ENCODE results near the gene B4GALNT2.
"Not testable (repeated sequence)": the region's sequence is repeated elsewhere in the genome, so short reads cannot be mapped to it uniquely, and the experiment has no call there.

Gene B4GALNT2

DNA sequence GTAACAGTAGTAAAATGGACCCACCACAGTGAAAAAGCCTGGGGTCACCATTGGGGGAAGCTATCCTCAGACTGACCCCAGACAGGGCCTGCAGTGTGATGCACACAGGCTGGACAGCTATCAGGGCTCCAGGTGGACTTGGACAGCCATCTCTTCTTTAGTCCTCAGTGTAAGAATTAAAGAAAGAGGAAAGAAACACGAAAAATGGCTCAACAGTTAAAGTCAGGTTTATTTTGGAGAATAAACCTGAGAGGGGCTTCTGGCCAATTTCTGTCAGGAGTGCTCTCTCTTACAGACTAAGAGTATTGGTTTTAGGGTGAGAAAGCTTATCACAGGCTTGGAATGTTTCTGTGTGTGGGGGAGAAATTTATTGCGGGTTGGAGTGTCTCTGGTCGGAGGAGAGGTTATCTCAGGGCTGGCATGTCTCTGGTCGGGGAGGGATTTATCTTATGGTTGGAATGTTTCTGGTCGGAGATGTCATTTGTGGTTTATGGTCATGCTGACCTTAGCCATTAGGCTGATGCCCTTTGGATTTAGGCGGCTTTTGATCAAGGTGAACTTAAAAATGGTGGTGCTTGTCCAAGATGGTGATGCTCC, 10.8 kb upstream of the B4GALNT2 start:
- no peak for DNase-seq (ENCODE audit: low spot score)

DNA sequence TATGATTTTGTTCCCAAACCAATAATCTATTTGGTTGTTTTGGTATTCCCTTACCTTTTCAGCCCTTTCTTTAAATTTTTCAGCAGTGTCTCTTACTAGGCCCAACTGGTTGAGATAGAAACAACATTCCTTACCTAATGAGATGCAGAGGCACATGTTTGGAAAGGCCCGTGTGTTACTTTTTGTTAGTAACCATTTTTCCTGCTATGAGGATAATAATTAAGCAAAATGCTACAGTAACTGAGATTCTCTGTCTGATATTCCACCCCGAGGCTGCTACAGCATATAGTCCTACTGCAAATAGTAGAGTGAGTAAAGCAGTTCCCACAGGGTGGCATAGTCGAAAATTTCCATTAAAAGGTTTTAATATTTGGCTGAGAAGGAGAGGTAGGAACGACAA, 10.0 kb upstream of the B4GALNT2 start:
- DNase-seq (ENCODE audit: low spot score), result no peak

DNA sequence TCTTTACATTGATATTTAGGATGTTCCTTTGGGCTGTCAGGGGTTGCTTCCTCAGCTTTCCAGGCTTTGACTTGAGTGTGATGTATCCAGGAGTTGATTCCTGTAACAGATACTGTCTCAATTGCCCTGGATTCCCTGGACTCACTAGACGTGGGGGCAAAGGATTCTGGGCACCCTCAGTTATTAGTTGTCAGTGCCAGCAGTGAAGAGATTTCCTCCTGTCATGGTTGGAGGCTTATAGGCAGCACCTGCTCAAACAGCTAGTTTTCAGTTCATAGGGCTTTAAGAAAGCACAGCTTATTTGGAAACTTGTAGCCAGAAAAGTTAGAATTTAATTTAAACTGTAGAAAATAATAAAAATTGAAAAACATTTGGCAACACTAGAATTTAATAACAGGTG, 9.5 kb upstream of the B4GALNT2 start:
- no peak for DNase-seq (ENCODE audit: low spot score)

DNA sequence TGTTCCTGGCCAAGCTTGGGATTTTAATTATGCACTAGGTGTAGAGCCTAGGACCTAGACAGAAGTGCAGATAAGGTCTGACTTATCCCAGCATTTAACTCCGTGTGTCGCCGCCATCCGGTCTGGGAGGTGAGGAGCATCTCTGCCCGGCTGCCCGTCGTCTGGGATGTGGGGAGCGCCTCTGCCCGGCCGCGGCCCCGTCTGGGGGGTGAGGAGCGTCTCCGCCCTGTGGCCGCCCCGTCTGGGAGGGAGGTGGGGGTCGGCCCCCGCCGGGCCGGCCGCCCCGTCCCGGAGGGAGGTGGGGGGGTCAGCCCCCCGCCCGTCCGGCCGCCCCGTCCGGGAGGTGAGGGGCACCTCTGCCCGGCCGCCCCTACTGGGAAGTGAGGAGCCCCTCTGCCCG, 7.1 kb upstream of the B4GALNT2 start:
- no peak for DNase-seq (ENCODE audit: low spot score)

DNA sequence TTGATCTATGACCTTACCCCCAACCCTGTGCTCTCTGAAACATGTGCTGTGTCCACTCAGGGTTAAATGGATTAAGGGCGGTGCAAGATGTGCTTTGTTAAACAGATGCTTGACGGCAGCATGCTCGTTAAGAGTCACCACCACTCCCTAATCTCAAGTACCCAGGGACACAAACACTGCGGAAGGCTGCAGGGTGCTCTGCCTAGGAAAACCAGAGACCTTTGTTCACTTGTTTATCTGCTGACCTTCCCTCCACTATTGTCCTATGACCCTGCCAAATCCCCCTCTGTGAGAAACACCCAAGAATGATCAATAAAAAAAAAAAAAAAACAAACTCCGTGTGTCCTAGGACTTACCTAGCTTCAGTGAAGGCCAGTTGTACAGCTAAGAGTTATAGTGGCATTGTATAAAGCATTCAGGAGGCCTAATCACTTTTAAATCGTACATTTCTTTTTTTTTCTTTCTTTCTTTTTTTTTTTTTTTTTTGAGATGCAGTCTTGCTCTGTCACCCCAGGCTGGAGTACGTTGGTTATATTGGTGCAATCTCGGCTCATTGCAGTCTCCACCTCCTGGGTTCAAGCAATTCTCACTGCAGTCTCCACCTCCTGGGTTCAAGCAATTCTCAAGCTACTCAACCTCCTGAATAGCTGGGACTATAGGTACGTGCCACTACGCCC, 6.2 kb upstream of the B4GALNT2 start:
- not testable (repeated sequence) for DNase-seq (ENCODE audit: low spot score)

DNA sequence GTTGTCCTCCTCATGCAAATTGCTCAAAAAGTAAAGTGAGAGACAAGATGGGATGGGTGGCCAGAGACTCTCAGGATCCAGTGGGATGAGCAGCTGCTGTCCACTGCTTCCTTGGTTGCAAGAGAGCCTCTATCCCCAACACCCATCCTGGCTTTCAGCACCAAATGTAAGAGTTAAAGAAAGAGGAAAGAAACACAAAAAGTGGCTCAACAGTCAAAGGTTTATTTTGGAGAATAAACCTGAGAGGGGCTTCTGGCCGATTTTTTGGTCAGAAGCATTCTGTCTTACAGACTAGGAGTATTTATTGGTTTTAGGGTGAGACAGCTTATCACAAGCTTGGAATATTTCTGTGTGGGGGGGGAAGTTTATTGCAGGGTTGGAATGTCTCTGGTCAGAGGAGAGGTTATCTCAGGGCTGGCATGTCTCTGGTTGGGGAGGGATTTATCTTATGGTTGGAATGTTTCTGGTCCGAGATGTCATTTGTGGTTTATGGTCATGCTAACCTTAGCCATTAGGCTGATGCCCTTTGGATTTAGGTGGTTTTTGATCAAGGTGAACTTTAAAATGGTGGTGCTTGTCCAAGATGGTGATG, 3.1 kb upstream of the B4GALNT2 start:
- DNase-seq (ENCODE audit: low spot score), result not testable (repeated sequence)

DNA sequence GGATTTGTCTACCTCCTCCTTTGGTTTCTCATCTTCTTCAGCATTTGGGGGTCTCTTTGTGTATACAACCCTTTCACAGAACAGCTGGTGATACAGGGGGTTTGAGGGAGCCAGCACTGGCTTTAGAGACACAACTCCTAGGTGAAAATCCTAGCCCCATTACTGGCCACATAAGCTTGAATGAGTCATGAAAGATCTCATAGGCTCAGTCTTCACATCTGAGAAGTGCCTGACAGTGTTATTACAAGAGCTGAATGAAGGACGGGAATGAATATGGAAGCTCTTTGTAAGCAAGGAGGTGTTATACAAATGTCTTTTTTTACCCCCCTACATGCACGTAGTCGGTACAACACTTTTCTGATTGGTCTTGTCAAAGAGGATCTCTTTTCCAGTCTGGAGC, 1.7 kb upstream of the B4GALNT2 start:
- DNase-seq (ENCODE audit: low spot score), result no peak

DNA sequence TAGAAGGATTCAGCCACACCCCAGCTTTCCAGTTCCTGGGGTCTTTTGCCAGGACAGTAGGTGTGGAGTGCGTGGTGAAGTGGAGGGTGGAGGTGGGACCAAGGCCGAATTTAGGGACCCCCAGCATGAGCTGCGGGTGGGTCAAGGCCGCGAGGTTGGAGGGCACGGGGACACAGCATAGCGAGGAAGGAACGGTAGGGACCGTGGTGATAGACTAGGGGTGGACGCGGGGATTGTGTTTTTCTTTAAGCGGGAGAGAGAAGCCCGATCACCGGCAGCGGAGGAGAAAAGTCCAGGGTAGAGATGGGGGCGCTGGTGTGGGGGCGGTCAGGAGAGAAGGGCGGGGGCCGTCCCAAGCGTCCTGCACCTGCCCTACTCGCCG, 261 bp upstream of the B4GALNT2 start:
- no peak for DNase-seq (ENCODE audit: low spot score)

DNA sequence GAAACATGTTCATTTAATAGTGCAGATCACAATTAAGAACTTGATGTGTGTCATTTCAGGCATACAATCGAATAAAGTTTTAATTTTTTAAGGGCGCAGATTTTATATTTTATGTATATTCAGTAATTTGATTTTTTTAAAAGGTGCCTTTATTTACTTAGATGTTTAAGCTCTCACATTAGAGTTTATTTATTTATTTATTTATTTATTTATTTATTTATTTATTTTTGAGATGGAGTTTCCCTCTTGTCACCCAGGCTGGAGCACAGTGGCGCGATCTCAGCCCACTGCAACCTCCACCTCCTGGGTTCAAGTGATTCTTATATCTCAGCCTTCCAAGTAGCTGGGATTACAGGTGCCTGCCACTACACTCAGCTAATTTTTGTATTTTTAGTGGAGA, 3.8 kb downstream of the B4GALNT2 start:
- no peak for DNase-seq (ENCODE audit: low spot score)

DNA sequence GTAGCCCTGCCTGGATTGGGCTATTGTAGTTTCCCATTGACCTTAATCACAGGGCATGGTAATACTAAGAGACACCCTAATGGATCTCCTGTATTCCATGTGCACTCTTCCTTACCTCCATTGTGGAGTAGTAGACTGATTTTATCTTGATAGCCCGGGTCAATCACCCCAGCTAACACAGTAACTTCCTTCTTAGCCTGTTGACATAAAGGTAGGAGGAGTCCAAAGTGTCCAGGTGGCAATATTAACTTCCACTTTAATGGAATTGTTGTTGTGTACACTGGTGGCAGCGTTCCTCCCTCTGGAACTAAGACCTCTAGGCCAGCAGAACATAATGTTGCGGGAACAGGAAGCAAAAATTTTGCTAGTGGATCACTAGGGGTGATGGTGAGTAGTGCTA, 13.1 kb downstream of the B4GALNT2 start:
- DNase-seq (ENCODE audit: low spot score), result not testable (repeated sequence)

DNA sequence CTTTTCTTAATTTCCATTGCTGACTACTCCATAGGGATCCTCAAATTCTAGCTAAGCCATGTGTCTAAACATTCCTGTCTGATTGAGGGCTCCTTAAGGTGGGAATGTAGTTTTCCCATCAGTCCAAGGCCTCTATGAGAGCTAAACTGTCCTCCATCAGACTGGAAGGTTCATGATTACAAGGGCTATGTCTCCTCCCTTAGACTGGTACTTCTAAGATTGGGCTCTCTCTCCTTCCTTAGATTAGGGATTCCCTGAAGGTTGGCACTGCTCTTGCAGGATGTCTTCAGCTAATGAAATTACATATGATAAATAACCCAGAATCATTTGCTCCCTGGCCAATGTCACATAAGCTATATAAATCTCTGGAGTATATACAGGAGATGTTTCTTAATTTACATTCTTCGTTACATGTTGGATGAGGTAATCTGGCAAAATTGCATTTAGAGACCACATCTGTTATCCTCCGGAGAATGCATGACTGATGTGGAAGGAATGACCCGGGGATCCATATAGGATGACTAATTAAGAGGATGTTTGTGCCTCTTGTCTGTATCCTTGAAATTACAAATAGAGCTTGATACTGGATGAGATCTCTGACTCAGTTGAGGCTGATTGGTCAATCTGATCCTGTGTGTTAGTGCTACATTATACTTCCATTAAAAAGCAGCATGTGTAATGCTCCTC, 14.2 kb downstream of the B4GALNT2 start:
- DNase-seq (ENCODE audit: low spot score), result peak; percentile 83

DNA sequence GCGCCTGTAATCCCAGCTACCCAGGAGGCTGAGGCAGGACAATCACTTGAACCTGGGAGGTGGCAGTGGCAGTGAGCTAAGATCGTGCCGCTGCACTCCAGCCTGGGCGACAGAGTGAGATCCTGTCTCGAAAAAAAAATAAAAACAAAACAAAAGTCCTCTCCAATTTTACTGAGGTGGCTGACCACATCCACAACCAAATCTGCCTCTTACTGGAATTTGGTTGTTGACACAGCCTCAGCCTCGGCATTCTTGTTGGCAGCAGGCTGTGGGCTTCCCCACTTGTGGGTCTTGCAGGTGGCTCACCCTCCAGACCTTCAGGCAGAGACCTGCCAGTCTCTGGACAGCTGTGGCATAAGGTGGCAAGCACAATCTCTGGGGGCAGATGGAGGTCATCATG, 15.6 kb downstream of the B4GALNT2 start:
- no peak for DNase-seq (ENCODE audit: low spot score)

DNA sequence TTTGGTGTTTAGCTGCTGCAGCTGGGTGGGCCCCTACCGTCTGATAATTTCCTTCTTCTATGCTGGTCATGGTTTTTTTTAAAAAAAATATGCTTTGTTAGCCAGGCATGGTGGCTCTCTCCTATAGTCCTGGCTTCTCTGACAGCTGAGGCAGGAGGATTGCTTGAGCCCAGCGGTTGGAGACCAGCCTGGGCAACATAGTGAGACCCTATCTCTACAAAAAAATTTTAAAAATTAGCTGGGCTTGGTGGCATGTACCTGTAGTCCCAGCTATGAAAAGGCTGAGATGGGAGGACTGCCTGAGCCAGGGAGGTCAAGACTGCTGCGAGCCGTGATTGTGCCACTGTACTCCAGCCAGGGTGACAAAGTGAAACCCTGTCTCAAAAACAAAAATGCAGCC, 19.4 kb downstream of the B4GALNT2 start:
- no peak for DNase-seq (ENCODE audit: low spot score)

DNA sequence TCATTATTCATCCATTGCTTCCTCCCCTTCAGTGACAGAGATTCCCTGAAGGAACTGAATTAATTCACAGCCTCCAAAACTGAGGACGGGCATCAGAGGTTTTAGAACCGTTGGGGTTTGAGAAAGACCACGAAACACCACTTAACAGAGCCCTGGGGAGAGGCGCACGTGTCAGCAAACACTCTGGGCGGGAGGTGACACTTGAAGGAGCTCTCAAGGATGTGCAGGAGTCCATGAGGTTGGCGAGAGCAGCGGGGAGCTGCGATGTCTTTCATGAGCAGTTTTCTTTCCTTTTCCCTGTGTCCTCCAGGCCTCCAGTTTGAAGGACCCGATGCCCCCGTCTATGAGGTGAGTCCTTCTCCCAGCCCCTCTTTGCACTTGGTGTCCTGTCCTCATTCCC, 23.7 kb downstream of the B4GALNT2 start:
- DNase-seq (ENCODE audit: low spot score), result no peak

DNA sequence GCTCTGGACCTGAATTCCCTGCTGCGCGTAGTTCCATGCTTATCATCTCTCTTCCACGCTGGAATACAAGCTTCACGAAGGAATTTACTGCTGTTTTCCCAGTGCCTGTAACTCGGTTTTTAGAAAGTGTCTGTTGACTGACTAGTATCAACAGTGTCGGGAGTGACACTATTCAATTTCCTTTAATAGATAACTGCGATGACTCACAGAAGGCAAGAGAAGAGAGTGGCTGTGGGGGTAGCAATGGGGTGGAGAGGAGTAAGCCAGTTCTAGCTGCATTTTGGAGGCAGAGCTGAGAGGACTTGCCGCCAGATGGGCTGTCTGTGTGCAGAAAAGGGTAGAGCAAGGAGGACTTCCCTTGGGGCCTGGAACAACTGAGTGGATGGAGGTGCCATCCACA, 25.2 kb downstream of the B4GALNT2 start:
- DNase-seq (ENCODE audit: low spot score), result no peak

DNA sequence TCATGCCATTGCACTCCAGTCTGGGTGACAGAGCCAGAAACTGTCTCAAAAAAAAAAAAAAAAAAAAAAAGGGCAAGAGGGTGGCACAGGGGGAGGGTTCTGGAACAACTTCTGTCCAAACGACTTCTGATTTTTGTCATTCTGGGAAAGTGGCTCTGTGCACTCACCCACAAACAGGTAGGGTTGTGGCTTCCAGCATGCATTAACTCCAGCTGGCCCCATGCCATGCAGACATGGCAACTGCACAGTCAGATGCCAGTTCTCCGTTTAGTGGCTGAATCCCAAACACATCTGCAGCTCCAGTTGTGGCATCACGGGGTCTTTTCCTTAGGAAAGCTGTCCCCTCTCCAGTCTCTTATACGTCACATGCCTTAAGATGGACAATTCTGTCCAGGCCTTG, 30.3 kb downstream of the B4GALNT2 start:
- no peak for DNase-seq (ENCODE audit: low spot score)

DNA sequence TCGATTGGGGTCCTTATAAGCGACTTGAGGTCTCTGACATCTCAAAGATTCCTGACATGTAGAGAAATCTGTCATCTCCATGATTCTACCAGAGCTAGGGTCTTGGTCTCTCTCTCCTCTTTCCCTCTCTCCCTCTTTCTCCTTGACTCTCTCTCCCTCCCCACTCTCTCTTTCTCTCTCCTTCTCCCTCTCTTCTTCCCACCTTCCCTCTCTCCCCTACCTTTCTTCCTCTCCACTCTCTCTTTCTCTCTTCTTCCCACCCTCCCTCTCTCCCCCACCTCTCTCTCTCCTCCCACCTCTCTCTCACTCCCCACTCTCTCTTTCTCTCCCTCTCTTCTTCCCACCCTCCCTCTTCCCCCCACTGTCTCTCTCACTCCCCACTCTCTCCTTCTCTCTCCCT, 32.6 kb downstream of the B4GALNT2 start:
- DNase-seq (ENCODE audit: low spot score), result no peak

DNA sequence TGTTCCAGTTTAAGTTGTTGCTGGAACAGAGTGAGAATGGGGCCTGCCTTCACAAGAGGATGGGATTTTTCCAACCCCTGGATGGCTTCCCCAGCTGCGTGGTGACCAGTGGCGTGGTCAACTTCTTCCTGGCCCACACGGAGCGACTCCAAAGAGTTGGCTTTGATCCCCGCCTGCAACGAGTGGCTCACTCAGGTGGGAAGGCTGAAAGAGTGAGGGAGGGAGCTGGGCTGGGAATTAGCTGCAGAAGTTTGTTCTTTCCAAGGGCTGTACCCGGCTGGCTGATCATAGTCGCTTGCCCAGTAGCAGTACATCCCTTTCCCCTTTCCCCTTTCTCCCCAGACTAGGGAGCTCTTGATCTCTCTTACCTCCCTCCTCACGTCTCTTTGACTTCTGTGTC, 36.1 kb downstream of the B4GALNT2 start:
- no peak for DNase-seq (ENCODE audit: low spot score)

DNA sequence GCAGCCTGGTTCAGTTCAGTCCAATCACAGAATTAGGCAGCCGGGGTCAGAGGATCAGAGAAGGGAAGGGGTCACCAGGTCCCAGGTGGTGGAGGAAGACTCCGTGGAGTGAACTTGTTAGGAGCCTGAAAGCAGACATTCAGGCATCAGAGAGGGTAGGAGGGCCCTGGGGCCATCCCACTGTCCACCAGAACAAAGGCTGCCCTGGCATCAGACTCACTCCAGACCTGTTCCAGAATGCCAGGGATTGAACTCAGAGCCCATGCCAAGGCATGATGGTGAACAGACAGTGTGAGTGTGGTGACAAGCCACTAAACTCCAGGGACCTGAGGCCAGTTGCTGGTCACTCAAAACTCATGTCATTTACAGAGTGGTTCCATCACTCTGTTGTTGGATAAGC, 37.6 kb downstream of the B4GALNT2 start:
- DNase-seq (ENCODE audit: low spot score), result no peak

DNA sequence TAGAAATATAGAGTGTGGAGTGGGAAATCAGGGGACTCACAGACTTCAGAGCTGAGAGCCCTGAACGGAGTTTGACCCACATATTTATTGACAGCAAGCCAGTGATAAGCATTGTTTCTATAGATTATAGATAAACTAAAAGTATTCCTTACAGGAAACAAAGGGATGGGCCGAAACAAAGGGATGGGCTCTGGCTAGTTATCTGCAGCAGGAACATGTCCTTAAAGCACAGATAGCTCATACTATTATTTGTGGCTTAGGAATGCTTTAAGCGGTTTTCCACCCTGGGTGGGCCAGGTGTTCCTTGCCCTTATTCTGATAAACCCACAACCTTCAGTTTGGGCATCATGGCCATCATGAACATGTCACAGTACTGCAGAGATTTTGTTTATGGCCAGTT, 38.1 kb downstream of the B4GALNT2 start:
- DNase-seq (ENCODE audit: low spot score), result not testable (repeated sequence)

DNA sequence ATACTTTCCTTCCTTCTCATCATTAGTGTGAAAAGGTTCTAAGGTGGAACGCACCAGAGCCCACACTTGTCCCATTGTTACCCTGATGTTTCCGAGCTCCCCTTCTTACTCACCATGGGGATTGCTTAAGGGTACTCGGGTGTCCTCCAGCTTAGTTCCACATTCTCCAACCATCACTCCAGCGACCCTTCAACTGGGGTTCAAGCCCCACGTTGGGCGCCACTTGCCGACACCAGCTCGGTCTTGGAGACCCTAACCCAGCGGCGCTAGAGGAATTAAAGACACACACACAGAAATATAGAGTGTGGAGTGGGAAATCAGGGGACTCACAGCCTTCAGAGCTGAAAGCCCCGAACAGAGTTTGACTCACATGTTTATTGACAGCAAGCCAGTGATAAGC, 43.4 kb downstream of the B4GALNT2 start:
- DNase-seq (ENCODE audit: low spot score), result not testable (repeated sequence)

DNA sequence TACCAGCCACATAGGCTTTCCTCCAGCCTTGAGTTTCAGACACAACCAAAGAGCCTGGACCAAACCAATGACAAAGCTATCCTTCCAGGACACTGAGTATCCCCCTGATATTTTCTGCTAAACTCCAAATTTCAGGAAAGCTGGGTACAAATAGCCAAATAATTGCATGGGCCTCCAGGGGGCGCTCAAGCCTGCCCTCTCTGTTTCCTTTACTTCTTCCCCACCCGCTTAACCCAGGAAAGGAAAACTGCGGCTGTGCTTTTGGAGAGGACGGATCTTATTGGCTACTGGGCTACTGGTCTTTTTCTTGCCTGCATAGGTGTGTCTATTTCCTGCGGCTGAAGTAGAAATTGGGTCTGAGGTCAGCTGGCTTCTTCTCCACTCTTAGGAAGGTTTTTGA, 47.7 kb downstream of the B4GALNT2 start:
- peak; percentile 43 for DNase-seq (ENCODE audit: low spot score)

DNA sequence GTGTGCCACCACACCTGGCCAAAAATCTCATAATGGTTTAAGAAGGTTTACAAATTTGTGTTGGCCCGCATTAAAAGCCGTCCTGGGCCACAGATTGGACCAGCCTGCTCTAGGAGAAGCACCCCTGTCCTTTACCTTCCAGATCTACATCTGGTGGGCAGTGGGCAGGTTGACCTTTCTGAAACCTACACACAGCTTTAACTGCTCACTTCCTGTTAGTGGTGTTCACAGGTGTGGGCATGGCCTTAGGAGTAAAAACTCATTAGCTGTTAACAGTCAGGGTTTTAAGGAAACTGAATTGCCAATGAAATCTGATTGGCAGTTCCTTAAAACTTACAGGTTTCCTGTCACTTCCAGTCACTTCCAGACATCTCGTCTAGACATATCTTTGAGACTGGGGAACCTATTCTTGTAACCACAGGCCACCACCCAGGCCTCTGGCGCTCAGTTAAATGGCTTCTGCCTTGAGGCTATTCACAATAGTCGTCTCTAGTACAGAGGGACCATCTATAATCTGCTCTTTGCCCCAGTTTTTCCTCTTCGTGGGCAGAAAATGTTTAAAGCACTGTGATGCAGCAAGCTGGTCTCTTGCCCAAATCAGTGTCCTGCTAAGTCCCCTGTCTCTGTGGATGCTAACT, 48.5 kb downstream of the B4GALNT2 start:
- no peak for DNase-seq (ENCODE audit: low spot score)
